Right atrium auricular region (tissue), 2 donors: Measurements from ENCODE around the gene FCSK. TPM values are rescaled to one million over a fixed set of nuclear protein-coding genes. Genes with fewer than 3 reads are reported as not detected.

Source experiments
- DNase-seq: peaks from one replicate; pipeline ENCODE4 v3.0.0-alpha.2; 2019; ENCODE audit warnings: low spot score
- H3K27ac ChIP-seq, 2 donors: fragments of 200-600 bp; sonication (generic); 1 replicate in 1 of 2; 2 replicates in 1 of 2; pipeline ENCODE4 v1.5.1; 2016 to 2019
- H3K27me3 ChIP-seq, 2 donors: fragments of 200-600 bp; sonication (generic); one replicate each; pipeline versions ENCODE4 v1.5.1 to v1.6.0; 2017 to 2019
- H3K36me3 ChIP-seq: fragments of 200-600 bp; sonication (generic); one replicate; pipeline ENCODE4 v1.5.1; 2016
- H3K4me1 ChIP-seq, 2 donors: fragments of 200-600 bp; sonication (generic); one replicate each; pipeline versions ENCODE4 v1.5.1 to v1.6.0; 2017 to 2019
- H3K4me3 ChIP-seq, 2 donors: fragments of 200-600 bp; sonication (generic); 1 replicate in 1 of 2; 2 replicates in 1 of 2; pipeline ENCODE4 v1.5.1; 2017 to 2019; ENCODE audit warnings: mild to moderate bottlenecking in 1 of 2, moderate library complexity in 1 of 2
- H3K9me3 ChIP-seq, 2 donors: fragments of 200-600 bp; sonication (generic); one replicate each; pipeline ENCODE4 v1.5.1; 2019
- total RNA-seq, 2 donors: library from RNA; depleted of rRNA; stranded (reverse); fragments of >200 nt; gene quantifications; one replicate each; pipeline ENCODE4 v1.1.0, GENCODE V29; 2016
- TF ChIP-seq, protein P1 (sequence below), 2 donors: fragments of 200-600 bp; sonication (generic); IDR thresholded peaks; one replicate each; pipeline ENCODE4 v1.5.1; 2019; ENCODE audit warnings: antibody characterized with exemption in 2 of 2

Gene FCSK
- total RNA-seq, 2 donors from 2014 or later: 9.5 to 10.2 TPM

DNA sequence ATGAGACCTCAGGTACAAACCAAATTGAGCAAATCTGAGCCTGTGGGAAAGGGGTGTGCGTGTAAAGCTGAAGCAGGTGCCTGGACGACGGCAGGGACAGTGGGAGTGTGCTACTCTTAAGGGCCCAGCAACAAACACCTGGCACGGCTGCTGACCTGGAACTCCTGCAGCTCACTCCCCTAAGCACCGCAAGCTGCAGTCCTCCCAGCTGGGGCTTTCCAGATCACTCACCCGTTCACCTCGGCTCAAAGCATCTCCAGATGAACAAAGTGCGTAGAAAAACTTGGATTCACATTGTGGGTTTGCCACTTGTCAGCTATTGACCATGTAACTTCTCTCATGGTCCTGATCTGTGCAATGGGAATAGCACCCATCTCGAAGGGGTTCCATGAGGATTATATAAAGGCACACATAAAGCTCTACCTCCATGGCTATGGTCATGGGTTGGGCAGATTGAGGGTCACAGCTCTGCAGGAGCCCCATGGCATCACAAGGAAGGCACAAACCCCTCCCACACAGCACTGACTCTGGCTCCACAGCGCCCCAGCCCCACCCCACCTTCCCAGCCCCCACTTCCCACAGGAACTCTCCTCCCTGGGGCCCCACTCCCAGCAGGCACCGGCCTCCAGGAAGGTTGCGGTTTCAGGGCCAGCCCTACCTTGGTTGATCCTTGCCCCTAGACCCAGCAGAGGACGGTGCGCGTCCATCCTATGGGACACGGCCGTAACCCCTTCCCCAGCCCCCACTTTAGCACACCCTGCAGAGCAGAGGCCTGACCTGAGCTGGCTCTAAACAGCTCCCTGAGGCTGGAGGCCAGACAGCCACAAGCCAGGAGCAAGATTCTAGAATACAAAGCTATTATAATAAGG is 37.4 kb upstream of the FCSK start:
- Histone ChIP-seq H3K4me1 (peaks cover 0 to 47% of the 10 kb centered on the region in 2 donors), H3K27me3 (no peaks in the 10 kb centered on the region), H3K36me3 (peaks cover 4% of the 10 kb centered on the region), H3K4me3 (no peak overlapping the region), H3K9me3 (no peaks in the 10 kb centered on the region), H3K27ac (no peak overlapping the region)
- no peak for DNase-seq
- TF ChIP-seq, protein P1, sequence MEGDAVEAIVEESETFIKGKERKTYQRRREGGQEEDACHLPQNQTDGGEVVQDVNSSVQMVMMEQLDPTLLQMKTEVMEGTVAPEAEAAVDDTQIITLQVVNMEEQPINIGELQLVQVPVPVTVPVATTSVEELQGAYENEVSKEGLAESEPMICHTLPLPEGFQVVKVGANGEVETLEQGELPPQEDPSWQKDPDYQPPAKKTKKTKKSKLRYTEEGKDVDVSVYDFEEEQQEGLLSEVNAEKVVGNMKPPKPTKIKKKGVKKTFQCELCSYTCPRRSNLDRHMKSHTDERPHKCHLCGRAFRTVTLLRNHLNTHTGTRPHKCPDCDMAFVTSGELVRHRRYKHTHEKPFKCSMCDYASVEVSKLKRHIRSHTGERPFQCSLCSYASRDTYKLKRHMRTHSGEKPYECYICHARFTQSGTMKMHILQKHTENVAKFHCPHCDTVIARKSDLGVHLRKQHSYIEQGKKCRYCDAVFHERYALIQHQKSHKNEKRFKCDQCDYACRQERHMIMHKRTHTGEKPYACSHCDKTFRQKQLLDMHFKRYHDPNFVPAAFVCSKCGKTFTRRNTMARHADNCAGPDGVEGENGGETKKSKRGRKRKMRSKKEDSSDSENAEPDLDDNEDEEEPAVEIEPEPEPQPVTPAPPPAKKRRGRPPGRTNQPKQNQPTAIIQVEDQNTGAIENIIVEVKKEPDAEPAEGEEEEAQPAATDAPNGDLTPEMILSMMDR (IDR thresholded peaks at IDR 0.05): no peak

DNA sequence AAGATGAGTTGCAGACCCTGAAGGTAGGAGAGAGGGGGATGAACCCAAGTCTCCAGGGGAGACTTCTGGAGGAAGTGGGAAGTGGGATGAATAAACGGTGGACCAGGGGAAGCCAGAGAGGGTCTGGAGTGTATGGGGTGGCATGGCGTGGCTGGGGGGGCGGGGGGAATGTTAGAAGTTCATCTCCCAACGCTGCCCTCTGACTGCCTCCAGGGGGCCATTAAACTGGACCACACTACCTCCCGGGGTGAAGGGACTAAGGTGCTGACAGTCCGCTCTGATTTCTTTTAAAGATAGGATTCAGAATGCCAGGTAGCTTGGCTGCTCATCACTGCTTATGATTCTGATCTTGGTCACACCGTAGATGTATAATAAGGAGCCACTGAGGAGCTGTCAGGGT is 36.7 kb upstream of the FCSK start:
- TF ChIP-seq, protein P1 (IDR thresholded peaks at IDR 0.05): no peak
- H3K36me3 ChIP-seq: no peaks in the 10 kb centered on the region
- no peak overlapping the region for H3K27ac ChIP-seq
- no peaks in the 10 kb centered on the region for H3K27me3 ChIP-seq
- H3K4me1 ChIP-seq: peaks cover 0 to 52% of the 10 kb centered on the region in 2 donors
- H3K4me3 ChIP-seq: no peak overlapping the region
- DNase-seq: no peak
- no peaks in the 10 kb centered on the region for H3K9me3 ChIP-seq

DNA sequence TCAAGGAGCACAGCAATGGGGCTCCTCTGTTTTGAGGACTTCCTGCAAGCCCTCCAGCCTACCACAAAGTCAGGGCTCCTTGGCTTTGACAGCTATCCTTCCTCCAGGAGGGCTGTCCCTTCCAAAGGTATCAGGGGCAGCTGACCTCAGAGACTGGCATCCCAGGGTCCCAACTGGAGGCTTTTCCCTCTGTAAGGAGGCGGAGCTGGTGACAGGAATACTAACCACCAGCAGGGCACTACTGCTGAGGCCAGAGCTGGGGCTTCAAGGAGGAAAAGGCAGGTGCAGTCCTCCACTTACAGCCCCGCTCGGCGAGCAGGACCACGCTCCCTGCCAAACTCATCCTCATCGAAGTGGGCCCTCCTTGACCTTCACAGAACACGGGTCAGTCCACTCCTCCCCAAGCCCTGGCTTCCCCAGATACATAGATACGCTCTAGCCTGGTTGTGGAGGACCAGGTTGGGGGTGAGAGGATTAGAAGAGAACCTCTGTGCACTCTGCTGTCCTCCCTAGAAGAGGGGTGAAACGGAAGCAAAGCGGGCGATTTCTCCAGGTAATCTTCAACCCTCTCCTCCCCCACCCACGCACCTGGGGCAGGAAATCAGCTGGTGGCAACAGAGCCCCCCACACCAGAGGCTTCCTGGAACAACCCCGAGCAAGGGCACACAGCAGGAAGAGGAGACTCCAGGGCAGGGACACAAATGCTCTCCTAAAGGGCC is 36.0 kb upstream of the FCSK start:
- H3K9me3 ChIP-seq: no peaks in the 10 kb centered on the region
- H3K27me3 ChIP-seq: no peaks in the 10 kb centered on the region
- no peak for DNase-seq
- H3K4me3 ChIP-seq: no peak overlapping the region
- peaks cover 0 to 60% of the 10 kb centered on the region in 2 donors for H3K4me1 ChIP-seq
- no peak overlapping the region for H3K27ac ChIP-seq
- TF ChIP-seq, protein P1 (IDR thresholded peaks at IDR 0.05): no peak
- no peaks in the 10 kb centered on the region for H3K36me3 ChIP-seq

DNA sequence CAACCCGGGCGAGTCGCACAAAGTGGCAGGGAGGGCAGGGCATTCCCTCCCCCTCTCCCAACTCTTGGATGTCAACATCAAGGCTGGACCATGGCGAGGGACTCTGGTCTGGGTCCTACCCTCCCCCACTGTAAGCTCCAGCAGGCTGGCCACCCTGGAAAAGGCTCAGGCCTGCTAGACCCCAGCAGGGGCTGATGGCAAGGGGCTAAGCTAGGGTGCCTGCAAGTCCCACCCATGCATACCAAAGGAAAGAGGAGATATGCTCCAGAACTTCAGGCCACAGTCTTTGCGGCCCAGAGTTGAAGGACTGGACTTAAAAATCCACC is 35.4 kb upstream of the FCSK start:
- no peak overlapping the region for H3K27ac ChIP-seq
- no peaks in the 10 kb centered on the region for H3K9me3 ChIP-seq
- DNase-seq: no peak
- no peaks in the 10 kb centered on the region for H3K36me3 ChIP-seq
- no peaks in the 10 kb centered on the region for H3K27me3 ChIP-seq
- TF ChIP-seq, protein P1 (IDR thresholded peaks at IDR 0.05): no peak
- peaks cover 0 to 65% of the 10 kb centered on the region in 2 donors for H3K4me1 ChIP-seq
- no peak overlapping the region for H3K4me3 ChIP-seq

DNA sequence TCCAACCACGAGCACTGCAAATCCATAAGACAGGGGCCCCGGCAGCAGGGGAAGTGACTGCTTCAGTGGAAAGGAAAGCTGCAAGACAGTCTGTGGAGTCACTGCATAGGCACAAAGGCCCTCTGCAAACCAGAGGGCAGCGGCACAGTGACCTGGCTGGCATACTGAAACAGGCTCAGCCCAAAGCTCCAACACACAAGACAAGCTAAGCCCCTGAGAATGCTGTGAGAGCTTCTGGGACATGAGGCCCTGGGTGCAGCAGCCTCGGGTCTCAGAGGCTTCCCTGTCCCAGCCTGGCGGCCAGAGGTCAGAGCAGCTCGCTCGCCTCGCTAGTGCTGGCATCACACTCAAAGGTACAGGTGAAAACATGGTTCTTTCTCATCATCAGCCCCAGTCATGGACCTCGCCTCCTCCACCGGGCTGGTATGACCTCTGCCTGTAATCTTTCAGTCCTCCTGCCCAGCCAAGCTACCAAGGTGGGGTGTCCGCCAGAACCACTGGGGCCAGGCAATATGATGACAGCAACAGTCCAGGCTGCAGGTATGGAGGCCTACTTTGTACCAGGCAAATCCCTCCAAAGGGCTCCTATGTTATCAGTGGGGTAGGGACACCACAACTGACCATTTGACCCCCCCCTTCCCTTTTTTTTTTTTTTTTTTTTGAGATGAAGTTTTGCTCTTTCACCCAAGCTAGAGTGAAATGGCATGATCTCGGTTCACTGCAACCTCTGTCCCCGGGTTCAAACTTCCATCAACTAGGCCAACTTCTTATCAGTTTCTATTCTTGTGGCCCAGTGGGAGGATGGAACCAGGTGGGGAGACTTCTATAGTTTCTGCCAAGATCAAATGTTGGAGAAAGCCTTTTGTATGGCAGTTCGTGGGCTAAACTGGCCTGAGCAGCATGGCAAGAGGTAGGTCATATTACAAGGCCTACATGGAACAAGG is 34.7 kb upstream of the FCSK start:
- Histone ChIP-seq H3K9me3 (no peaks in the 10 kb centered on the region), H3K27ac (no peak overlapping the region), H3K36me3 (peaks cover 2% of the 10 kb centered on the region), H3K4me1 (peaks cover 0 to 67% of the 10 kb centered on the region in 2 donors), H3K27me3 (no peaks in the 10 kb centered on the region), H3K4me3 (no peak overlapping the region)
- no peak for DNase-seq
- TF ChIP-seq, protein P1 (IDR thresholded peaks at IDR 0.05): no peak
